Measurements from ENCODE around the gene LGALS1. TPM values are rescaled to one million over a fixed set of nuclear protein-coding genes. Genes with fewer than 3 reads are reported as not detected.

LGALS1 gene
- total RNA-seq, 1 experiment from 2014 or later = 3.2 TPM

- Histone ChIP-seq H3K9me3 (no peaks in the 10 kb centered on the region), H3K4me1 (no peaks in the 10 kb centered on the region), H3K27me3 (replicated peaks; ENCODE audit: control insufficient read depth, insufficient read depth, low read length) (no peaks in the 10 kb centered on the region), H3K36me3 (ENCODE audit: control insufficient read depth, insufficient read depth, low read length) (no peaks in the 10 kb centered on the region), H3K4me3 (ENCODE audit: low read depth, low read length) (no peak overlapping the region)
- Mint-ChIP-seq H3K27ac (ENCODE audit: unreplicated experiment) (no peak overlapping the region), H3K9me3 (ENCODE audit: unreplicated experiment) (no peaks in the 10 kb centered on the region), H3K4me1 (ENCODE audit: low read depth, unreplicated experiment) (no peaks in the 10 kb centered on the region), H3K36me3 (ENCODE audit: insufficient read depth, unreplicated experiment) (no peaks in the 10 kb centered on the region), H3K27me3 (ENCODE audit: insufficient read depth, unreplicated experiment) (no peaks in the 10 kb centered on the region), H3K4me3 (ENCODE audit: unreplicated experiment) (no peak overlapping the region)
- TF ChIP-seq, protein P1, sequence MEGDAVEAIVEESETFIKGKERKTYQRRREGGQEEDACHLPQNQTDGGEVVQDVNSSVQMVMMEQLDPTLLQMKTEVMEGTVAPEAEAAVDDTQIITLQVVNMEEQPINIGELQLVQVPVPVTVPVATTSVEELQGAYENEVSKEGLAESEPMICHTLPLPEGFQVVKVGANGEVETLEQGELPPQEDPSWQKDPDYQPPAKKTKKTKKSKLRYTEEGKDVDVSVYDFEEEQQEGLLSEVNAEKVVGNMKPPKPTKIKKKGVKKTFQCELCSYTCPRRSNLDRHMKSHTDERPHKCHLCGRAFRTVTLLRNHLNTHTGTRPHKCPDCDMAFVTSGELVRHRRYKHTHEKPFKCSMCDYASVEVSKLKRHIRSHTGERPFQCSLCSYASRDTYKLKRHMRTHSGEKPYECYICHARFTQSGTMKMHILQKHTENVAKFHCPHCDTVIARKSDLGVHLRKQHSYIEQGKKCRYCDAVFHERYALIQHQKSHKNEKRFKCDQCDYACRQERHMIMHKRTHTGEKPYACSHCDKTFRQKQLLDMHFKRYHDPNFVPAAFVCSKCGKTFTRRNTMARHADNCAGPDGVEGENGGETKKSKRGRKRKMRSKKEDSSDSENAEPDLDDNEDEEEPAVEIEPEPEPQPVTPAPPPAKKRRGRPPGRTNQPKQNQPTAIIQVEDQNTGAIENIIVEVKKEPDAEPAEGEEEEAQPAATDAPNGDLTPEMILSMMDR (IDR thresholded peaks at IDR 0.05; ENCODE audit: insufficient read depth in 1 of 2, low read depth in 1 of 2, low read length in 1 of 2, severe bottlenecking in 1 of 2, unreplicated experiment in 1 of 2) = no peak
- BruUV-seq (replicated peaks) = no TSS peak
- CTCF ChIA-PET = no interaction called here
- POLR2A ChIA-PET = no interaction called here
- intact Hi-C loops (cut with micrococcal nuclease; ENCODE audit: unreplicated experiment) = no loop called here
- no peak for DNase-seq
Measured at GRCh38 chr22:37725551-37726240, 50.3 kb downstream of the LGALS1 start.

GRCh38 chr22:37726241-37726887, 50.9 kb downstream of the LGALS1 start:
- no peaks in the 10 kb centered on the region for H3K4me1 Mint-ChIP-seq (ENCODE audit: low read depth, unreplicated experiment)
- H3K27ac Mint-ChIP-seq (ENCODE audit: unreplicated experiment) = no peak overlapping the region
- no TSS peak for BruUV-seq (replicated peaks)
- peaks cover 5% of the 10 kb centered on the region for H3K4me1 ChIP-seq
- H3K27me3 Mint-ChIP-seq (ENCODE audit: insufficient read depth, unreplicated experiment) = no peaks in the 10 kb centered on the region
- TF ChIP-seq, protein P1 (IDR thresholded peaks at IDR 0.05; ENCODE audit: insufficient read depth in 1 of 2, low read depth in 1 of 2, low read length in 1 of 2, severe bottlenecking in 1 of 2, unreplicated experiment in 1 of 2) = no peak
- H3K9me3 ChIP-seq = no peaks in the 10 kb centered on the region
- H3K36me3 ChIP-seq (ENCODE audit: control insufficient read depth, insufficient read depth, low read length) = no peaks in the 10 kb centered on the region
- H3K9me3 Mint-ChIP-seq (ENCODE audit: unreplicated experiment) = no peaks in the 10 kb centered on the region
- CTCF ChIA-PET = no interaction called here
- H3K4me3 Mint-ChIP-seq (ENCODE audit: unreplicated experiment) = no peak overlapping the region
- POLR2A ChIA-PET = no interaction called here
- no peaks in the 10 kb centered on the region for H3K36me3 Mint-ChIP-seq (ENCODE audit: insufficient read depth, unreplicated experiment)
- H3K27me3 ChIP-seq (replicated peaks; ENCODE audit: control insufficient read depth, insufficient read depth, low read length) = no peaks in the 10 kb centered on the region
- intact Hi-C loops (cut with micrococcal nuclease; ENCODE audit: unreplicated experiment) = no loop called here
- no peak overlapping the region for H3K4me3 ChIP-seq (ENCODE audit: low read depth, low read length)
- no peak for DNase-seq

DNA sequence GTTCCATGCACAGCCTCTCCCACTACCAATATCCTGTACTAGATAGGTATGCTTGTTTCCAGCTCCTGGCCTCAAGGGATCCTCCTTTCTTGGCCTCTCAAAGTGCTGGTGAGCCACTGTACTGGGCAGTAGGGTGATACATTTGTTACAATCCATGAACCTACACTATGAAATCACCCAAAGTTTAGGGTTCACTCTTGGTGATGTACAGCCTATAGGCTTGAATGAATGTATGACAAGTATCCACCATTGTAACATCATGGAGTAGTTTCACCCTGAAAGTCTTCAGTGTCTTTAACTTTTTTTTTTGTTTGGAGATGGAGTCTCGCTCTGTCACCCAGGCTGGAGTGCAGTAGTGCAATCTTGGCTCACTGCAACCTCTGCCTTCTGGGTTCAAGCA, 53.2 kb downstream of the LGALS1 start:
- Mint-ChIP-seq H3K27ac (ENCODE audit: unreplicated experiment) (no peak overlapping the region), H3K9me3 (ENCODE audit: unreplicated experiment) (no peaks in the 10 kb centered on the region), H3K27me3 (ENCODE audit: insufficient read depth, unreplicated experiment) (no peaks in the 10 kb centered on the region), H3K36me3 (ENCODE audit: insufficient read depth, unreplicated experiment) (peaks cover 7% of the 10 kb centered on the region), H3K4me1 (ENCODE audit: low read depth, unreplicated experiment) (peaks cover 13% of the 10 kb centered on the region), H3K4me3 (ENCODE audit: unreplicated experiment) (no peak overlapping the region)
- H3K36me3 ChIP-seq (ENCODE audit: control insufficient read depth, insufficient read depth, low read length) = no peaks in the 10 kb centered on the region
- no TSS peak for BruUV-seq (replicated peaks)
- CTCF ChIA-PET = interaction anchor here (0.7 to 1.3 kb wide), 3 partner anchors 85 to 184 kb away, joined by 4 to 7 read pairs (median 6); no protein-coding TSS in a partner anchor
- intact Hi-C loops (cut with micrococcal nuclease; ENCODE audit: unreplicated experiment) = no loop called here
- POLR2A ChIA-PET = interaction anchor here (0.6 kb wide), 1 partner anchor 67 kb away, joined by 9 read pairs; no protein-coding TSS in a partner anchor
- H3K4me1 ChIP-seq = peaks cover 26% of the 10 kb centered on the region
- no peak overlapping the region for H3K4me3 ChIP-seq (ENCODE audit: low read depth, low read length)
- H3K9me3 ChIP-seq = no peaks in the 10 kb centered on the region
- TF ChIP-seq, protein P1 (IDR thresholded peaks at IDR 0.05; ENCODE audit: insufficient read depth in 1 of 2, low read depth in 1 of 2, low read length in 1 of 2, severe bottlenecking in 1 of 2, unreplicated experiment in 1 of 2) = no peak
- H3K27me3 ChIP-seq (replicated peaks; ENCODE audit: control insufficient read depth, insufficient read depth, low read length) = no peaks in the 10 kb centered on the region
- DNase-seq = no peak

Other genes with a start within 250 kb of the LGALS1 start
- 4.0 and 4.6 TPM in 2 replicates for gene ELFN2, start 248.2 kb upstream of the LGALS1 start, total RNA-seq (2022)
- 3.6 TPM in 2 replicates for gene MFNG, start 189.3 kb upstream of the LGALS1 start, total RNA-seq (2022)
- gene CARD10, start 156.2 kb upstream of the LGALS1 start, total RNA-seq (2022) = 26.5 and 31.7 TPM in 2 replicates
- 75.0 and 76.1 TPM in 2 replicates for gene CDC42EP1, start 115.2 kb upstream of the LGALS1 start, total RNA-seq (2022)
- gene LGALS2, start 95.5 kb upstream of the LGALS1 start, total RNA-seq (2022) = 33.2 and 35.2 TPM in 2 replicates
- 65.7 and 72.8 TPM in 2 replicates for gene GGA1, start 66.8 kb upstream of the LGALS1 start, total RNA-seq (2022)
- 19.8 and 20.7 TPM in 2 replicates for gene SH3BP1, start 36.0 kb upstream of the LGALS1 start, total RNA-seq (2022)
- gene PDXP, start 16.9 kb upstream of the LGALS1 start, total RNA-seq (2022) = 24.1 and 24.5 TPM in 2 replicates
- gene NOL12, start 10.7 kb downstream of the LGALS1 start, total RNA-seq (2022) = 20.2 and 22.3 TPM in 2 replicates
- 30.7 and 38.4 TPM in 2 replicates for gene TRIOBP, start 21.4 kb downstream of the LGALS1 start, total RNA-seq (2022)
- 24.4 and 24.8 TPM in 2 replicates for gene GCAT, start 132.3 kb downstream of the LGALS1 start, total RNA-seq (2022)
- 0.27 TPM in 1 of 2 replicates, not detected in the other for gene GALR3, start 147.7 kb downstream of the LGALS1 start, total RNA-seq (2022)
- 19.3 and 19.4 TPM in 2 replicates for gene ANKRD54, start 168.7 kb downstream of the LGALS1 start, total RNA-seq (2022)
- gene EIF3L, start 173.8 kb downstream of the LGALS1 start, total RNA-seq (2022) = 524 and 554 TPM in 2 replicates
- 43.5 and 46.7 TPM in 2 replicates for gene MICALL1, start 230.7 kb downstream of the LGALS1 start, total RNA-seq (2022)

Measured in Caco-2 (cell line).